H1 (cell line): ENCODE data around the gene AGRN. TPM values are rescaled to one million over a fixed set of nuclear protein-coding genes. Genes with fewer than 3 reads are reported as not detected.

Source experiments
- CBX8 ChIP-seq: fragments of 300-800, 300-1000 bp; sonication (generic); IDR thresholded peaks from 2 replicates; pipeline ENCODE4 v1.7.1; 2016; ENCODE audit warnings: low read depth, low read length, borderline replicate concordance
- POU5F1 ChIP-seq: IDR thresholded peaks from 2 replicates; pipeline ENCODE4 v1.6.1; 2011; ENCODE audit warnings: low read depth, mild to moderate bottlenecking, low read length, moderate library complexity
- RNF2 ChIP-seq: fragments of 200-900, 300-1000 bp; sonication (generic); IDR thresholded peaks from 2 replicates; pipeline ENCODE4 v1.7.1; 2016; ENCODE audit warnings: borderline replicate concordance, low read depth, mild to moderate bottlenecking, antibody characterized with exemption, low read length; ENCODE audit not compliant: poor library complexity, severe bottlenecking; ENCODE audit errors: missing control alignments
- SIRT6 ChIP-seq: IDR thresholded peaks from one replicate; pipeline ENCODE4 v1.7.1; 2012; ENCODE audit warnings: low read length, inconsistent platforms
- polyA plus RNA-seq, 7 experiments: library from polyadenylated mRNA; depleted of rRNA in 3 of 7; stranded (reverse) in 5 of 7; unstranded in 2 of 7; fragments of >200 nt in 5 of 7; fragments of 200-250 nt in 2 of 7; gene quantifications; 1 replicate in 5 of 7; 2 replicates in 1 of 7; 4 replicates in 1 of 7; pipeline versions ENCODE4 v1.2.1 to v1.2.3, GENCODE V29; 2011 to 2013; ENCODE audit warnings: missing spikeins in 2 of 7, mixed read lengths in 2 of 7
- total RNA-seq: library from RNA; stranded (reverse); fragmentation: NEBNext Ultra II Directional; extraction: Animal tissue kit (Norgen Biotek cat#: 25700); gene quantifications from 2 replicates; pipeline ENCODE4 v1.2.1, GENCODE V29; 2021

Gene AGRN
- total and polyA plus RNA-seq, 2 of the 8 experiments (the other 6 are each of a cell fraction or from before 2014, with no cell fraction given): 52.3 to 155 TPM

DNA sequence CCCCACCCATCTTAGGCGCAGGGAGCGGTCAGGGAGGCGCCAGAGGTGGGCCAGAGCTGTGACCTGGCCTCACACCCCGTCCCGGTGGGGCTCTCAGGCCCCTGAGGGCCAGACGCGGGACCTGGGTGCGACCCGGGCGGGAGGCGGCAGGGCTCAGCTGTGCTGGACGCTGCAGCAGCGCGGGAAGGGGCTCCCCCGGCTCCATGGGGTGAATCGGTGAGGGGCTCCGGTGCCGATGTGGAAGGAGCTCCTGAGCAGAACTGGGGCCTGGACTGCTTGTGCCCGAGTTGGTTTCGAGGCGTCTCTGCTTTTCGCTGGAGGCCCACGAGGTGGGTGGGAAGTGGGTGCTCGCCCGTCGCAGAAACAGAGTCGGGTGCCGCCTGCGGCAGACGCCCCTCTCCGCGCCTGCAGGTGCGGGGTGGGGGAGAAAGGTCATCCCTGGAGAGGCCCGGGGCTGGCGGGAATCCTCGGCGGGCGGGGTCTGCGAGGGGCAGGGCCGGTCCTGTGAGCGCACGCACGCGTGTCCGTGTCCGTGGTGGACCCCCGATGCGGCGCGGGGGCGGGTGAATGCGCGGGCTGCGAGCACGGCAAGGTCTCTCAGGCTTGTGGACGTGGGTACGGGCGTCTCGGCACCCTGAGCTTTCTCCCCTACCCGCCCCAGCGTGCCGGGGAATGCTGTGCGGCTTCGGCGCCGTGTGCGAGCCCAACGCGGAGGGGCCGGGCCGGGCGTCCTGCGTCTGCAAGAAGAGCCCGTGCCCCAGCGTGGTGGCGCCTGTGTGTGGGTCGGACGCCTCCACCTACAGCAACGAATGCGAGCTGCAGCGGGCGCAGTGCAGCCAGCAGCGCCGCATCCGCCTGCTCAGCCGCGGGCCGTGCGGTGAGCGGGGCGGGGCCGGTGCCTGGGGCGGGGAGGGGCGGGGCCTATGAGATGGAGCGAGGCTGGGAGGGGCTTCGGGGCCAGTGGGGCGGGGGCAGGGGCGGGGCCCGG is 20.4 kb downstream of the AGRN start (continued):
- TF ChIP-seq RNF2 (no peak), SIRT6 (no peak), POU5F1 (no peak), CBX8 (no peak)
